ENCODE results near the gene CRMP1.

- TF ChIP-seq POLR2A (IDR thresholded peaks at IDR 0.05; ENCODE audit: control extremely low read depth in 1 of 2, low read depth in 2 of 2, low read length in 2 of 2) (no peak), EZH2 (IDR thresholded peaks at IDR 0.05; ENCODE audit: low read depth, low read length, severe bottlenecking) (no peak), JUN (IDR thresholded peaks at IDR 0.05; ENCODE audit: low read depth, low read length) (no peak), ASH2L (IDR thresholded peaks at IDR 0.05; ENCODE audit: low read length) (no peak), EP300 (IDR thresholded peaks at IDR 0.05; ENCODE audit: borderline replicate concordance in 1 of 2, low read depth in 2 of 2, low read length in 2 of 2) (no peak), POU5F1 (IDR thresholded peaks at IDR 0.05; ENCODE audit: low read depth, low read length) (no peak), SRF (IDR thresholded peaks at IDR 0.05; ENCODE audit: low read depth, low read length) (no peak), RBBP5 (IDR thresholded peaks at IDR 0.05; ENCODE audit: borderline replicate concordance, low read depth, low read length) (no peak), CREB1 (IDR thresholded peaks at IDR 0.05) (no peak)
- TF ChIP-seq, protein P1, sequence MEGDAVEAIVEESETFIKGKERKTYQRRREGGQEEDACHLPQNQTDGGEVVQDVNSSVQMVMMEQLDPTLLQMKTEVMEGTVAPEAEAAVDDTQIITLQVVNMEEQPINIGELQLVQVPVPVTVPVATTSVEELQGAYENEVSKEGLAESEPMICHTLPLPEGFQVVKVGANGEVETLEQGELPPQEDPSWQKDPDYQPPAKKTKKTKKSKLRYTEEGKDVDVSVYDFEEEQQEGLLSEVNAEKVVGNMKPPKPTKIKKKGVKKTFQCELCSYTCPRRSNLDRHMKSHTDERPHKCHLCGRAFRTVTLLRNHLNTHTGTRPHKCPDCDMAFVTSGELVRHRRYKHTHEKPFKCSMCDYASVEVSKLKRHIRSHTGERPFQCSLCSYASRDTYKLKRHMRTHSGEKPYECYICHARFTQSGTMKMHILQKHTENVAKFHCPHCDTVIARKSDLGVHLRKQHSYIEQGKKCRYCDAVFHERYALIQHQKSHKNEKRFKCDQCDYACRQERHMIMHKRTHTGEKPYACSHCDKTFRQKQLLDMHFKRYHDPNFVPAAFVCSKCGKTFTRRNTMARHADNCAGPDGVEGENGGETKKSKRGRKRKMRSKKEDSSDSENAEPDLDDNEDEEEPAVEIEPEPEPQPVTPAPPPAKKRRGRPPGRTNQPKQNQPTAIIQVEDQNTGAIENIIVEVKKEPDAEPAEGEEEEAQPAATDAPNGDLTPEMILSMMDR (IDR thresholded peaks at IDR 0.05; ENCODE audit: control extremely low read depth in 1 of 3, insufficient read depth in 1 of 3, low read depth in 1 of 3, low read length in 3 of 3), result no peak
- TF ChIP-seq, protein P2, sequence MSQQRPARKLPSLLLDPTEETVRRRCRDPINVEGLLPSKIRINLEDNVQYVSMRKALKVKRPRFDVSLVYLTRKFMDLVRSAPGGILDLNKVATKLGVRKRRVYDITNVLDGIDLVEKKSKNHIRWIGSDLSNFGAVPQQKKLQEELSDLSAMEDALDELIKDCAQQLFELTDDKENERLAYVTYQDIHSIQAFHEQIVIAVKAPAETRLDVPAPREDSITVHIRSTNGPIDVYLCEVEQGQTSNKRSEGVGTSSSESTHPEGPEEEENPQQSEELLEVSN (IDR thresholded peaks at IDR 0.05), result no peak
- TF ChIP-seq, protein P3, sequence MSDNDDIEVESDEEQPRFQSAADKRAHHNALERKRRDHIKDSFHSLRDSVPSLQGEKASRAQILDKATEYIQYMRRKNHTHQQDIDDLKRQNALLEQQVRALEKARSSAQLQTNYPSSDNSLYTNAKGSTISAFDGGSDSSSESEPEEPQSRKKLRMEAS (IDR thresholded peaks at IDR 0.05), result no peak
- TF ChIP-seq, protein P4, sequence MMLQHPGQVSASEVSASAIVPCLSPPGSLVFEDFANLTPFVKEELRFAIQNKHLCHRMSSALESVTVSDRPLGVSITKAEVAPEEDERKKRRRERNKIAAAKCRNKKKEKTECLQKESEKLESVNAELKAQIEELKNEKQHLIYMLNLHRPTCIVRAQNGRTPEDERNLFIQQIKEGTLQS (IDR thresholded peaks at IDR 0.05; ENCODE audit: insufficient read depth, low read depth, low read length), result no peak
These were observed 90.3 kb downstream of the CRMP1 start for GRCh38 chr4:5802565-5802964.

Data from H1 (cell line).